Tibial nerve (tissue), 4 donors: ENCODE measurements around the gene C6orf47. TPM values are rescaled to one million over a fixed set of nuclear protein-coding genes. Genes with fewer than 3 reads are reported as not detected.
A peak's percentile ranks its signal among the peaks of the same experiment; 100 is the strongest.

Experiments used
- DNase-seq, 2 donors: peaks; one replicate each; pipeline ENCODE4 v3.0.0-alpha.2; 2019; ENCODE audit warnings: low spot score in 2 of 2
- H3K27ac ChIP-seq, 4 donors: fragments of 200-600 bp; sonication (generic) in 3 of 4; one replicate each; pipeline ENCODE4 v1.5.1; 2017 to 2019; ENCODE audit warnings: mild to moderate bottlenecking in 1 of 4
- H3K27me3 ChIP-seq, 2 donors: fragments of 200-600 bp; sonication (generic) in 1 of 2; one replicate each; pipeline versions ENCODE4 v1.5.1 to v1.6.0; 2017 to 2019
- H3K36me3 ChIP-seq, 3 donors: fragments of 200-600 bp; sonication (generic); one replicate each; pipeline ENCODE4 v1.5.1; 2018 to 2019
- H3K4me1 ChIP-seq, 4 donors: fragments of 200-600 bp; sonication (generic) in 3 of 4; one replicate each; pipeline ENCODE4 v1.5.1; 2017 to 2019
- H3K4me3 ChIP-seq, 4 donors: fragments of 200-600 bp; sonication (generic) in 3 of 4; one replicate each; pipeline ENCODE4 v1.5.1; 2017 to 2019; ENCODE audit warnings: mild to moderate bottlenecking in 1 of 4, moderate library complexity in 1 of 4
- H3K9me3 ChIP-seq, 4 donors: fragments of 200-600 bp; sonication (generic) in 3 of 4; one replicate each; pipeline ENCODE4 v1.5.1; 2017 to 2019
- CTCF ChIP-seq, 5 experiments: fragments of 200-600 bp in 3 of 5; fragments of 450-650 bp in 2 of 5; sonication (generic) in 3 of 5; IDR thresholded peaks; one replicate each; pipeline ENCODE4 v1.5.1; 2016 to 2019; ENCODE audit warnings: antibody characterized with exemption in 5 of 5, mild to moderate bottlenecking in 3 of 5, moderate library complexity in 2 of 5
- EP300 ChIP-seq, 2 donors: sonication (generic); formaldehyde crosslinking; IDR thresholded peaks; one replicate each; pipeline ENCODE4 v1.6.1; 2017; ENCODE audit warnings: antibody characterized with exemption in 2 of 2, mild to moderate bottlenecking in 1 of 2
- POLR2A ChIP-seq, 2 donors: fragments of 450-650 bp; IDR thresholded peaks; one replicate each; pipeline ENCODE4 v1.6.1; 2017; ENCODE audit warnings: antibody characterized with exemption in 2 of 2, mild to moderate bottlenecking in 2 of 2, moderate library complexity in 2 of 2
- WGBS, 2 donors: methylation state at CpG; one replicate each; pipeline ENCODE4 v1.1.5; 2018; 5-methylcytosine and 5-hydroxymethylcytosine counted together
- total RNA-seq, 4 donors: library from RNA; depleted of rRNA; stranded (reverse); fragments of >200 nt; gene quantifications; one replicate each; pipeline ENCODE4 v1.1.0, GENCODE V29; 2016

C6orf47 gene
- total RNA-seq, 4 donors from 2014 or later, result 13.8 to 23.3 (median 20.5) TPM

- peaks cover 0 to 30% (median 13%) of the 10 kb centered on the region in 4 donors for H3K4me1 ChIP-seq
- H3K27ac ChIP-seq, result no peak overlapping the region
- H3K4me3 ChIP-seq, result no peak overlapping the region
- H3K27me3 ChIP-seq, result no peaks in the 10 kb centered on the region
- TF ChIP-seq POLR2A (IDR thresholded peaks at IDR 0.05) (no peak), EP300 (IDR thresholded peaks at IDR 0.05) (no peak), CTCF (IDR thresholded peaks at IDR 0.05) (no peak)
- WGBS, 2 donors, result 38 to 57% methylated on average over 3 of the region's 3 CpGs
- no peak for DNase-seq
- H3K36me3 ChIP-seq, result peaks cover 0 to 76% (median 5%) of the 10 kb centered on the region in 3 donors
- H3K9me3 ChIP-seq, result no peaks in the 10 kb centered on the region
These were observed 37.0 kb upstream of the C6orf47 start for GRCh38 chr6:31697555-31697954.

GRCh38 chr6:31693535-31693934 lies 33.0 kb upstream of the C6orf47 start:
- Histone ChIP-seq H3K36me3 (peaks cover under 1 to 98% (median 10%) of the 10 kb centered on the region in 3 donors), H3K27me3 (no peaks in the 10 kb centered on the region), H3K4me1 (no peaks in the 10 kb centered on the region), H3K9me3 (no peaks in the 10 kb centered on the region), H3K27ac (peak overlapping the region in 1 of 4 donors; percentile 16), H3K4me3 (no peak overlapping the region)
- DNase-seq, result no peak
- WGBS, 2 donors, result 86 to 88% methylated on average over 6 of the region's 6 CpGs
- TF ChIP-seq EP300 (IDR thresholded peaks at IDR 0.05), result no peak
- no peak for TF ChIP-seq CTCF (IDR thresholded peaks at IDR 0.05)
- TF ChIP-seq POLR2A (IDR thresholded peaks at IDR 0.05), result no peak

GRCh38 chr6:31692886-31693285 lies 32.3 kb upstream of the C6orf47 start:
- Histone ChIP-seq H3K27ac (peak overlapping the region in 2 of 4 donors; percentile 16 to 44), H3K4me3 (no peak overlapping the region), H3K9me3 (no peaks in the 10 kb centered on the region), H3K27me3 (no peaks in the 10 kb centered on the region), H3K36me3 (peaks cover 4 to 100% (median 10%) of the 10 kb centered on the region in 3 donors), H3K4me1 (no peaks in the 10 kb centered on the region)
- no peak for DNase-seq
- no peak for TF ChIP-seq CTCF (IDR thresholded peaks at IDR 0.05)
- TF ChIP-seq EP300 (IDR thresholded peaks at IDR 0.05), result no peak
- no peak for TF ChIP-seq POLR2A (IDR thresholded peaks at IDR 0.05)
- 70 to 80% methylated on average over 9 of the region's 9 CpGs for WGBS, 2 donors

GRCh38 chr6:31692353-31692752 lies 31.8 kb upstream of the C6orf47 start:
- WGBS, 2 donors, result 63 to 71% methylated on average over 4 of the region's 4 CpGs
- Histone ChIP-seq H3K4me1 (no peaks in the 10 kb centered on the region), H3K36me3 (peaks cover 4 to 100% (median 10%) of the 10 kb centered on the region in 3 donors), H3K27ac (no peak overlapping the region), H3K9me3 (no peaks in the 10 kb centered on the region), H3K4me3 (no peak overlapping the region), H3K27me3 (no peaks in the 10 kb centered on the region)
- TF ChIP-seq POLR2A (IDR thresholded peaks at IDR 0.05), result no peak
- no peak for TF ChIP-seq EP300 (IDR thresholded peaks at IDR 0.05)
- TF ChIP-seq CTCF (IDR thresholded peaks at IDR 0.05), result no peak
- DNase-seq, result no peak

GRCh38 chr6:31691564-31692108 lies 31.1 kb upstream of the C6orf47 start:
- Histone ChIP-seq H3K4me3 (no peak overlapping the region), H3K9me3 (no peaks in the 10 kb centered on the region), H3K27ac (no peak overlapping the region), H3K36me3 (peaks cover 4 to 100% (median 8%) of the 10 kb centered on the region in 3 donors), H3K27me3 (no peaks in the 10 kb centered on the region), H3K4me1 (no peaks in the 10 kb centered on the region)
- TF ChIP-seq CTCF (IDR thresholded peaks at IDR 0.05) (no peak), EP300 (IDR thresholded peaks at IDR 0.05) (no peak), POLR2A (IDR thresholded peaks at IDR 0.05) (no peak)
- 91 to 92% methylated on average over 12 of the region's 12 CpGs for WGBS, 2 donors
- no peak for DNase-seq
